ENCODE measurements around the gene TESPA1.

The TESPA1 gene

DNA sequence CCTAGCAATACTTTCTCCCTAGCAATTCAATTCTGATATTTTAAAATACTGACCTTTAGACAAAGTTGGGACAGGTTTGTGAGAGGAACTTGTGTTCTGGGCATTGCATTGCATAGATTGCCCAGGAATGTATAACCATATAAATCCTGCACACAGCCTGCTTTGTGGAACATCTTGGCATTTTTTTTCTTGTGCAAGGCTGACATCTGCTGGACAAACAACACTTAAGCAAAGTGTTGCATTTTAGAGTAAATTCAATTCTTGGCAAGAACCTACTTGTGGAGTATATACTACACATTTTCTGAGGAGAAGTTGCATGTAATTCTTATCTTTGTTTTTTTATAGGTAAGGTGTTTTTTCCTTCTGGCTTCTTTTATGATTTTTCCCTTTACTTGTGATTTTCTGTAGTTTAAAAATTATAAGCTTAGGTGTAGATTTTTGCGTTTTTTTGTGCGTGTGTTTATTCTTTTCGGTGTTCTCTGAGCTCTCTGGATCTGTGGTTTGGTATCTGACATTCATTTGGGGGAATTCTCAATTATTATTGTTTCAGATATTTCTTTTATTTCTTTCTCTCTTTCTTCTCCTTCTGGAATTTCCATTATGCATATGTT, 26.4 kb downstream of the TESPA1 start:
- peak; percentile 29 for DNase-seq (ENCODE audit: low read depth)
- TF ChIP-seq, protein P1, sequence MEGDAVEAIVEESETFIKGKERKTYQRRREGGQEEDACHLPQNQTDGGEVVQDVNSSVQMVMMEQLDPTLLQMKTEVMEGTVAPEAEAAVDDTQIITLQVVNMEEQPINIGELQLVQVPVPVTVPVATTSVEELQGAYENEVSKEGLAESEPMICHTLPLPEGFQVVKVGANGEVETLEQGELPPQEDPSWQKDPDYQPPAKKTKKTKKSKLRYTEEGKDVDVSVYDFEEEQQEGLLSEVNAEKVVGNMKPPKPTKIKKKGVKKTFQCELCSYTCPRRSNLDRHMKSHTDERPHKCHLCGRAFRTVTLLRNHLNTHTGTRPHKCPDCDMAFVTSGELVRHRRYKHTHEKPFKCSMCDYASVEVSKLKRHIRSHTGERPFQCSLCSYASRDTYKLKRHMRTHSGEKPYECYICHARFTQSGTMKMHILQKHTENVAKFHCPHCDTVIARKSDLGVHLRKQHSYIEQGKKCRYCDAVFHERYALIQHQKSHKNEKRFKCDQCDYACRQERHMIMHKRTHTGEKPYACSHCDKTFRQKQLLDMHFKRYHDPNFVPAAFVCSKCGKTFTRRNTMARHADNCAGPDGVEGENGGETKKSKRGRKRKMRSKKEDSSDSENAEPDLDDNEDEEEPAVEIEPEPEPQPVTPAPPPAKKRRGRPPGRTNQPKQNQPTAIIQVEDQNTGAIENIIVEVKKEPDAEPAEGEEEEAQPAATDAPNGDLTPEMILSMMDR (IDR thresholded peaks at IDR 0.05; ENCODE audit: low read depth, low read length, missing control alignments) = peak; percentile 55

DNA sequence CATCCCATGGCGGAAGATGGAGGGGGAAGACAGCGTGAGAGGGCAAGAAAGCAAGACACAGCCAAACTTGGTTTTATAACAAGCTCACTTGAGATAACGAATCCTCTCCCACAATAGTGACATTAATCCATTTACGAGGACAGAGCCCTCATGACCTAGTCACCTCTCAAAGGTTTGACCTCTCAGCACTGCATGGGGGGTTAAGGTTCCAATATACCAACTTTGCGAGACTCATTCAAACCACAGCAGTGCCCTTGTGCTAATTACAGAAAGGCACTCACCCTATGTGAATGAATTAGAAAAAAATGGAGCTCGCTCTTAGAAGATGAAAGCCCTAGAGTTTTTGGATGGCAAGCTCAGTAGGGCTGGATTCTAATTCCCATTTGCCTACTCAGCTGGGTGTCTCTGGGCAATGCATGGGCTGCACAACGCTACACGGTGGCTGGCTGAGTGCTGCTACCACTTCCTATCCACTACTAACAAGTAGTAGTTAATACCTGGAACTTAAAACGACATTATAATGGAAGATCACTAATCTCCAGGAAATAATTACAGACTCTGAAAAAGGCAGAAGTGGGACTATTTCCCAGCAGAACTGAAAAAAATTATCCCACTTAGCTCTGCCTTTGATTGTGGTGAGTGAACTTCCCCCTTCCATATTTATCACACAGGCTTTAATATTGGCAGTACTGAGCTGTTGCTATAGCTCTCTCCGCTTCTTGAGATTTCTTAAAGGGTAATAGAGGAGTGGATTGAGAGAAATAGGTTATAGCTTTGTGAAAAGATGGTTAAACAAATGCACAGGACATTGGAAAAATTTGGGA, 27.5 kb downstream of the TESPA1 start:
- DNase-seq (ENCODE audit: low read depth) = no peak
- TF ChIP-seq, protein P1 (IDR thresholded peaks at IDR 0.05; ENCODE audit: low read depth, low read length, missing control alignments) = no peak
- H3K4me3 ChIP-seq (ENCODE audit: low read depth, low read length) = no peak overlapping the region

More for the DNA sequence above, 26.4 kb downstream of the TESPA1 start:
- H3K4me3 ChIP-seq (ENCODE audit: low read depth, low read length) = no peak overlapping the region

DNA sequence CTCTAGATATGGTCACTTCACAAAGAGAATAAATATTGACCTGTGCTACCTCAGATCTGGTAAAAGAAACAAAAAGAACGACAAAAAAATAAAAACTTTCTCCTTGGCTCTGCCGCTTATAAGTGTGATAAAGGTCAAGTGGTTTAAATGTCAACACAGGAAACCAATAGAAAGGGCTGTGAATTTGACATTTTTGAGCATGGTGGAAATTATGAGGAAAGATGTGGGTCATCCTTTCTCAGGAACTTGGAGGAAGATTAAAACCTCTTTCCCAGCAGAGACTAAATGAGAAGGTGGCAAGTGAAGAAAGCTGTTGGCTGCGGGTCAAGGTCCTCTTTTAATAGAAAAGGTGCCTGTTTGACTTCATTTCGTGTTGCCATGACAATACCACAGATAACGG, 28.2 kb downstream of the TESPA1 start:
- no peak overlapping the region for H3K4me3 ChIP-seq (ENCODE audit: low read depth, low read length)
- TF ChIP-seq, protein P1 (IDR thresholded peaks at IDR 0.05; ENCODE audit: low read depth, low read length, missing control alignments) = no peak
- no peak for DNase-seq (ENCODE audit: low read depth)

DNA sequence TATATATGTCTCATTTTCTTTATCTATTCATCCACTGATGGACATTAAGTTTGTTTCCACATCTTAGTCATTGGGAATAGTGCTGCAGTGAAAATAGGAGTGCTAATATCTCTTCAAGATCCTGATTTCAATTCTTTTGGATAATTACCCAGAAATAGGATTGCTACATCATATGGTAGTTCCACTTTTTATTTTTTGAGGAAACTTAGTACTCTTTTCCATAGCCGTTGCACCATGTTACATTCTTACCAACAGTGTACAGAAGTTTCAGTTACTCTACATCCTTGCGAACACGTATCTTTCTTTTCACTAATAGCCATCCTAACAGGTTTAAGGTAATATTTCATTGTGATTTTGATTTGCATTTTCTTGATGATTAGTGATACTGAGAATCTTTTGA, 29.8 kb downstream of the TESPA1 start:
- TF ChIP-seq, protein P1 (IDR thresholded peaks at IDR 0.05; ENCODE audit: low read depth, low read length, missing control alignments) = no peak
- no peak overlapping the region for H3K4me3 ChIP-seq (ENCODE audit: low read depth, low read length)
- no peak for DNase-seq (ENCODE audit: low read depth)

DNA sequence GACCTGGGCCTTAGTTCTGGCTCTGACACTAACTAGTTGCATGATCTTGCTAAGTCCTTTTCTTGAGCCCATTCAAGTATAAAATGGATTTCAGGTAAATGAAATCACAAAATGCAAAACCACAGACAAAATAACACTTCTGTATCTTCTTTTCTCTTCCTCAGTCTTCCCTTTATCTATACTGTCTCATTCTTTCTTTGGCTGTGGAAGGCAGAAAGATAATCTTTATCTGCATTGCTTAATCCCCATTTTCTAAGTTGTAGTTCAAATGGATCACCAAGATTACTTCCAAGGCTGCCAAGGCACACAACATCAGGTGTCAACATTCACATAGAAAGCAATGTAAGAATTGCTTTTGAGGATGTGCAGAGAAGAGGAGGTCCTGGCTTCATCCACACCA, 30.3 kb downstream of the TESPA1 start:
- TF ChIP-seq, protein P1 (IDR thresholded peaks at IDR 0.05; ENCODE audit: low read depth, low read length, missing control alignments) = no peak
- H3K4me3 ChIP-seq (ENCODE audit: low read depth, low read length) = no peak overlapping the region
- DNase-seq (ENCODE audit: low read depth) = no peak

DNA sequence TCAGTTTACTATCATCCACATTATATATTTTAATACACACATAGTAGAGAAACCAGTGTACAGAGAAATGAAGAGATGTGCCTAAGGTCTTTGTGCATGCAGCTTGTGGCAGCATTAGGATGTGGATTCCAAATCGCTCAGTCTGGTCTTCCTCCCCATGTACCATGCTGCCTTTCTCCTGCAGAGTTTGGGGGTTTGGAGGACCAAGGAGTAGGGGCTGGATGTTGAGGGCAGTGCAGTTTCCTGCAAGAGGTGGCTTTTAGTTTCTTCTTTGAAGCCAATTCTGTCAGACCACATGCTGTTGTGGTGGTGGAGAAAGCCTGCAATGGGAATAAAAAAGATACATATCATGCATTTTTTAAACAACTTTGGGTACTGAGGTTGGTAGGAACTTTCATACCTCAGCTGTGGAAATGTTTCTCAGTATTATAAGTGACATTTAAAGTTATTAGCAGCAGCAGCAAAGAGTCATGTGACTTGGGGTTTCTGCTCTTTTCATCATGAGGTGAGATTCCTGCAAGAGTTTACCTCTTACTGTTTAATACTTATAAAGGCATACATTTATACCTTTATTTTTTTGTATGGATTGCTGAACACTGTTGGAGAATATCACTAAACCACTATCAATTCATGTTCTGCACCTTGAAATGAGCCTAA, 34.4 kb downstream of the TESPA1 start:
- TF ChIP-seq, protein P1 (IDR thresholded peaks at IDR 0.05; ENCODE audit: low read depth, low read length, missing control alignments) = no peak
- no peak overlapping the region for H3K4me3 ChIP-seq (ENCODE audit: low read depth, low read length)
- no peak for DNase-seq (ENCODE audit: low read depth)

Measured in GM12864 (cell line).